H1 (cell line): ENCODE results near the gene SLC39A11. TPM values are rescaled to one million over a fixed set of nuclear protein-coding genes. Genes with fewer than 3 reads are reported as not detected.

Experiments used
- CTCF ChIA-PET: fragments of 300-600 bp; sonication (Branson Sonifier 250); formaldehyde crosslinking; loops from one replicate; lab custom pipeline; 2021; ENCODE audit not compliant: partially characterized antibody; lab: Charles Lee
- POLR2A ChIA-PET: fragments of 300-600 bp; sonication (Branson Sonifier 250); formaldehyde crosslinking; loops from one replicate; lab custom pipeline; 2021; ENCODE audit warnings: inconsistent platforms; ENCODE audit not compliant: partially characterized antibody; lab: Charles Lee
- DNase-seq, 2 experiments: peaks; one replicate each; pipeline versions ENCODE4 v3.0.0 to v3.0.0-alpha.2; 2010 to 2022; ENCODE audit warnings: low spot score in 2 of 2, low read depth in 1 of 2, mixed read lengths in 1 of 2
- FAIRE-seq: peaks from 2 replicates; lab custom pipeline; 2011; peaks lifted over from hg19 to GRCh38; lab: Jason Lieb, UNC
- H2AFZ ChIP-seq: 2 replicates; pipeline ENCODE4 v1.8.1; 2012; ENCODE audit warnings: low read length, inconsistent platforms
- H2AK5ac ChIP-seq: 2 replicates; pipeline ENCODE4 v1.6.1; 2013; ENCODE audit warnings: low read depth, low read length
- H2BK120ac ChIP-seq: replicated peaks from 2 replicates; pipeline ENCODE3; 2013; ENCODE audit warnings: low read depth, low read length, inconsistent platforms
- H2BK12ac ChIP-seq: 2 replicates; pipeline ENCODE4 v1.6.1; 2013; ENCODE audit warnings: low read depth, low read length
- H2BK15ac ChIP-seq: 2 replicates; pipeline ENCODE4 v1.6.1; 2013; ENCODE audit warnings: low read length
- H2BK20ac ChIP-seq: 2 replicates; pipeline ENCODE4 v1.6.1; 2013; ENCODE audit warnings: low read length
- H2BK5ac ChIP-seq: 2 replicates; pipeline ENCODE4 v1.6.1; 2013; ENCODE audit warnings: low read depth, low read length
- H3K14ac ChIP-seq: 2 replicates; pipeline ENCODE4 v1.6.1; 2013; ENCODE audit warnings: inconsistent platforms; ENCODE audit not compliant: insufficient read length
- H3K18ac ChIP-seq: 2 replicates; pipeline ENCODE4 v1.6.1; 2013; ENCODE audit warnings: low read length; ENCODE audit errors: extremely low read depth
- H3K23ac ChIP-seq: 2 replicates; pipeline ENCODE4 v1.6.1; 2013; ENCODE audit warnings: inconsistent platforms; ENCODE audit not compliant: insufficient read length
- H3K23me2 ChIP-seq: 2 replicates; pipeline ENCODE4 v1.6.1; 2013; ENCODE audit warnings: low read depth, low read length
- H3K27ac ChIP-seq: 2 replicates; pipeline ENCODE4 v1.6.1; 2011; ENCODE audit warnings: low read depth, low read length, inconsistent platforms
- H3K27me3 ChIP-seq, 4 experiments: replicated peaks in 1 of 4; 1 replicate in 1 of 4; 2 replicates in 3 of 4; pipeline versions ENCODE4 v1.6.1 to v1.8.1; 2011 to 2013; ENCODE audit warnings: low read length in 3 of 4, mild to moderate bottlenecking in 3 of 4, inconsistent platforms in 2 of 4, mixed read lengths in 2 of 4, moderate library complexity in 1 of 4; ENCODE audit not compliant: control insufficient read depth in 3 of 4, insufficient read depth in 3 of 4; ENCODE audit errors: extremely low read depth in 1 of 4
- H3K36me3 ChIP-seq, 4 experiments: 2 replicates each; pipeline versions ENCODE4 v1.6.1 to v1.8.1; 2011 to 2013; ENCODE audit warnings: mild to moderate bottlenecking in 4 of 4, low read length in 3 of 4, moderate library complexity in 2 of 4, control low read depth in 1 of 4, inconsistent platforms in 1 of 4; ENCODE audit not compliant: insufficient read depth in 4 of 4, control insufficient read depth in 2 of 4
- H3K4ac ChIP-seq: replicated peaks from 2 replicates; pipeline ENCODE3; 2013; ENCODE audit warnings: low read length, low read depth, mixed read lengths, inconsistent platforms; ENCODE audit not compliant: insufficient read length
- H3K4me1 ChIP-seq, 4 experiments: replicated peaks in 1 of 4; 1 replicate in 1 of 4; 2 replicates in 3 of 4; pipeline versions ENCODE4 v1.6.1 to v1.8.1; 2011 to 2013; ENCODE audit warnings: low read length in 3 of 4, inconsistent platforms in 2 of 4, mixed read lengths in 1 of 4; ENCODE audit not compliant: insufficient read depth in 4 of 4, control insufficient read depth in 3 of 4
- H3K4me2 ChIP-seq, 2 experiments: 2 replicates each; pipeline versions ENCODE4 v1.6.1 to v1.8.1; 2011 to 2013; ENCODE audit warnings: low read depth in 2 of 2, low read length in 2 of 2, control low read depth in 1 of 2, inconsistent platforms in 1 of 2, mild to moderate bottlenecking in 1 of 2; ENCODE audit not compliant: insufficient read depth in 1 of 2
- H3K4me3 ChIP-seq, 4 experiments: fragments of 200-600, 300-600 bp in 1 of 4; sonication (generic), shearing (Covaris generic), sonication (Bioruptor Twin) in 1 of 4; 2 replicates each; pipeline versions ENCODE4 v1.5.1 to v1.8.1; 2011 to 2016; ENCODE audit warnings: low read length in 4 of 4, low read depth in 3 of 4, control low read depth in 2 of 4, inconsistent platforms in 2 of 4, mild to moderate bottlenecking in 2 of 4, mixed read lengths in 1 of 4, moderate library complexity in 1 of 4; ENCODE audit not compliant: insufficient read depth in 2 of 4; ENCODE audit errors: extremely low read depth in 1 of 4
- H3K56ac ChIP-seq: replicated peaks from 2 replicates; pipeline ENCODE3; 2013; ENCODE audit warnings: low read depth, mild to moderate bottlenecking, mixed read lengths, low read length, inconsistent platforms; ENCODE audit not compliant: insufficient read length
- H3K79me1 ChIP-seq: 2 replicates; pipeline ENCODE4 v1.6.1; 2013; ENCODE audit warnings: low read depth, low read length, control low read depth
- H3K79me2 ChIP-seq, 2 experiments: 2 replicates each; pipeline versions ENCODE4 v1.6.1 to v1.8.1; 2012 to 2013; ENCODE audit warnings: low read length in 2 of 2, mild to moderate bottlenecking in 2 of 2, inconsistent platforms in 1 of 2; ENCODE audit not compliant: insufficient read depth in 2 of 2, control insufficient read depth in 1 of 2
- H3K9ac ChIP-seq, 4 experiments: replicated peaks in 1 of 4; 1 replicate in 1 of 4; 2 replicates in 3 of 4; pipeline versions ENCODE4 v1.6.1 to v1.8.1; 2011 to 2013; ENCODE audit warnings: low read depth in 3 of 4, low read length in 3 of 4, control low read depth in 2 of 4, mild to moderate bottlenecking in 2 of 4, moderate library complexity in 2 of 4, inconsistent platforms in 1 of 4; ENCODE audit errors: extremely low read depth in 1 of 4
- H3K9me3 ChIP-seq, 2 experiments: 2 replicates each; pipeline versions ENCODE4 v1.6.1 to v1.8.1; 2012 to 2013; ENCODE audit warnings: mild to moderate bottlenecking in 2 of 2, moderate library complexity in 2 of 2, control low read depth in 1 of 2, inconsistent platforms in 1 of 2, low read depth in 1 of 2, low read length in 1 of 2, mixed read lengths in 1 of 2; ENCODE audit not compliant: insufficient read depth in 2 of 2
- H4K20me1 ChIP-seq, 2 experiments: replicated peaks in 1 of 2; 2 replicates each; pipeline versions ENCODE3 to v1.8.1; 2011 to 2013; ENCODE audit warnings: inconsistent platforms in 2 of 2, low read length in 2 of 2, mild to moderate bottlenecking in 1 of 2; ENCODE audit not compliant: insufficient read depth in 2 of 2, control insufficient read depth in 1 of 2
- H4K5ac ChIP-seq: 2 replicates; pipeline ENCODE4 v1.6.1; 2013; ENCODE audit warnings: low read length, low read depth, mixed read lengths, inconsistent platforms; ENCODE audit not compliant: insufficient read length
- H4K8ac ChIP-seq: 2 replicates; pipeline ENCODE4 v1.8.0; 2013; ENCODE audit warnings: mild to moderate bottlenecking, moderate library complexity, low read length, inconsistent platforms; ENCODE audit not compliant: insufficient read depth; ENCODE audit errors: extremely low read depth
- H4K91ac ChIP-seq: replicated peaks from 2 replicates; pipeline ENCODE3; 2013; ENCODE audit warnings: low read length, mixed read lengths, inconsistent platforms; ENCODE audit not compliant: insufficient read length
- ASH2L ChIP-seq: fragments of 200-600, 300-600 bp; sonication (generic); IDR thresholded peaks from one replicate; pipeline ENCODE4 v1.7.1; 2017; ENCODE audit warnings: low read length
- EP300 ChIP-seq, 2 experiments: IDR thresholded peaks; 1 replicate in 1 of 2; 2 replicates in 1 of 2; pipeline ENCODE4 v1.6.1; 2011 to 2012; ENCODE audit warnings: low read depth in 2 of 2, low read length in 2 of 2, mild to moderate bottlenecking in 2 of 2, borderline replicate concordance in 1 of 2, inconsistent platforms in 1 of 2, moderate library complexity in 1 of 2
- FOSL1 ChIP-seq: IDR thresholded peaks from 2 replicates; pipeline ENCODE4 v1.6.1; 2011; ENCODE audit warnings: mild to moderate bottlenecking, low read depth, low read length, moderate library complexity; ENCODE audit not compliant: insufficient read depth
- JUN ChIP-seq: IDR thresholded peaks from 2 replicates; pipeline ENCODE4 v1.6.1; 2011; ENCODE audit warnings: low read depth, mild to moderate bottlenecking, improper control_type of control experiment, low read length
- MAFK ChIP-seq: IDR thresholded peaks from 2 replicates; pipeline ENCODE4 v1.6.1; 2012; ENCODE audit warnings: low read depth, mild to moderate bottlenecking, improper control_type of control experiment, low read length
- TBP ChIP-seq: IDR thresholded peaks from 2 replicates; pipeline ENCODE4 v1.6.1; 2011; ENCODE audit warnings: low read depth, low read length, improper control_type of control experiment
- WGBS, 2 experiments: shearing (Covaris generic) in 1 of 2; methylation state at CpG; one replicate each; pipeline versions ENCODE4 v1.1.6 to v1.1.7; 2013 to 2015; ENCODE audit warnings: low lambda C conversion rate in 2 of 2, mixed read lengths in 2 of 2, inconsistent platforms in 1 of 2, low coverage in 1 of 2, missing lambda C conversion rate in 1 of 2; ENCODE audit not compliant: insufficient replicate concordance in 2 of 2, insufficient coverage in 1 of 2, insufficient read length in 1 of 2; ENCODE audit errors: extremely low coverage in 1 of 2, missing lambda C conversion rate in 1 of 2; 5-methylcytosine and 5-hydroxymethylcytosine counted together
- polyA plus RNA-seq, 7 experiments: library from polyadenylated mRNA; depleted of rRNA in 3 of 7; stranded (reverse) in 5 of 7; unstranded in 2 of 7; fragments of >200 nt in 5 of 7; fragments of 200-250 nt in 2 of 7; gene quantifications; 1 replicate in 5 of 7; 2 replicates in 1 of 7; 4 replicates in 1 of 7; pipeline versions ENCODE4 v1.2.1 to v1.2.3, GENCODE V29; 2011 to 2013; ENCODE audit warnings: missing spikeins in 2 of 7, mixed read lengths in 2 of 7
- total RNA-seq: library from RNA; stranded (reverse); fragmentation: NEBNext Ultra II Directional; extraction: Animal tissue kit (Norgen Biotek cat#: 25700); gene quantifications from 2 replicates; pipeline ENCODE4 v1.2.1, GENCODE V29; 2021

The SLC39A11 gene
- total and polyA plus RNA-seq, 2 of the 8 experiments (the other 6 are each of a cell fraction or from before 2014, with no cell fraction given) = 12.2 to 19.6 TPM

GRCh38 chr17:72683506-72684404 is 408.7 kb downstream of the SLC39A11 start:
- no peak overlapping the region for H4K5ac ChIP-seq
- no peaks in the 10 kb centered on the region for H3K9me3 ChIP-seq
- DNase-seq (no peak), FAIRE-seq (no peak)
- no peak overlapping the region for H2BK12ac ChIP-seq
- POLR2A ChIA-PET = no interaction called here
- H3K79me1 ChIP-seq = no peaks in the 10 kb centered on the region
- no peak overlapping the region for H2BK120ac ChIP-seq
- no peak overlapping the region for H3K23ac ChIP-seq
- 0 out of 7 replicates have a peak, but pooled peaks cover 0 to 3% (median 0%) of the 10 kb centered on the region in 4 experiments for H3K4me1 ChIP-seq
- no peak overlapping the region; the same call in 1 of the 2 replicates for H3K18ac ChIP-seq
- H2BK20ac ChIP-seq = no peak overlapping the region
- H3K4ac ChIP-seq = no peak overlapping the region
- H3K4me3 ChIP-seq = no peak overlapping the region
- H3K23me2 ChIP-seq = no peaks in the 10 kb centered on the region
- no peak overlapping the region for H3K14ac ChIP-seq
- CTCF ChIA-PET = interaction anchor here (0.6 to 4.8 kb wide), 5 partner anchors 9 to 127 kb away, joined by 3 to 26 read pairs (median 4); no protein-coding TSS in a partner anchor
- H2AK5ac ChIP-seq = no peak overlapping the region; the same call in 1 of the 2 replicates
- H4K8ac ChIP-seq = no peak overlapping the region
- H3K56ac ChIP-seq = no peak overlapping the region
- H4K91ac ChIP-seq = no peak overlapping the region
- H3K4me2 ChIP-seq = no peak overlapping the region
- H3K27ac ChIP-seq = no peak overlapping the region
- H2BK15ac ChIP-seq = no peak overlapping the region
- no peak overlapping the region for H2BK5ac ChIP-seq
- H3K79me2 ChIP-seq = no peaks in the 10 kb centered on the region
- no peak overlapping the region for H2AFZ ChIP-seq
- no peak overlapping the region for H3K9ac ChIP-seq
- no peaks in the 10 kb centered on the region for H3K27me3 ChIP-seq
- WGBS, 2 experiments = 82% methylated on average over 10 of the region's 10 CpGs; no CpG with 5 or more reads in 1 of the 2 experiments
- no peaks in the 10 kb centered on the region for H4K20me1 ChIP-seq
- no peaks in the 10 kb centered on the region for H3K36me3 ChIP-seq
- TF ChIP-seq JUN = no peak
- TF ChIP-seq FOSL1 = no peak
- no peak for TF ChIP-seq MAFK
- TF ChIP-seq TBP = no peak
- no peak for TF ChIP-seq EP300 (IDR thresholded peaks at IDR 0.05; ENCODE audit: borderline replicate concordance in 1 of 2, low read depth in 2 of 2, low read length in 2 of 2)
- TF ChIP-seq ASH2L = no peak
